ENCODE measurements around the gene GLOD5. TPM values are rescaled to one million over a fixed set of nuclear protein-coding genes. Genes with fewer than 3 reads are reported as not detected.

Gene GLOD5
- total RNA-seq, 4 donors from 2014 or later, result not detected

- Histone ChIP-seq H3K4me1 (peaks cover 0 to 14% (median 3%) of the 10 kb centered on the region in 4 donors), H3K27ac (peak within 1 kb of the TSS; percentile 91 to 97 (median 94)), H3K9me3 (no peaks in the 10 kb centered on the region), H3K27me3 (no peaks in the 10 kb centered on the region), H3K36me3 (peaks cover 0 to 18% (median 0%) of the 10 kb centered on the region in 3 donors), H3K4me3 (peak within 1 kb of the TSS; percentile 55 to 66 (median 62))
- peak in 2 of 5 experiments; percentile 4 to 20 for TF ChIP-seq CTCF (IDR thresholded peaks at IDR 0.05)
- peak; percentile 80 to 87 for TF ChIP-seq EP300 (IDR thresholded peaks at IDR 0.05)
- peak in 1 of 2 donors; percentile 44 for TF ChIP-seq POLR2A (IDR thresholded peaks at IDR 0.05)
- 1 to 53% methylated on average over 39 to 82 of the region's 89 CpGs for WGBS, 2 donors
- DNase-seq (ENCODE audit: low spot score in 2 of 2), result peak; percentile 85 to 90
These were observed 39.9 kb downstream of the GLOD5 start, which contains the start of gene HDAC6 for GRCh38 chrX:48801280-48802088. TSS of gene HDAC6 (plus strand) at chrX:48802067. CDS start at chrX:48802693, 626 bp downstream.

GRCh38 chrX:48802089-48802904, 40.8 kb downstream of the GLOD5 start:
- TF ChIP-seq EP300 (IDR thresholded peaks at IDR 0.05), result peak in 1 of 2 donors; percentile 60
- peak in 1 of 2 donors; percentile 68 for TF ChIP-seq POLR2A (IDR thresholded peaks at IDR 0.05)
- no peak for TF ChIP-seq CTCF (IDR thresholded peaks at IDR 0.05)
- peak; percentile 71 to 76 for DNase-seq (ENCODE audit: low spot score in 2 of 2)
- Histone ChIP-seq H3K27me3 (no peaks in the 10 kb centered on the region), H3K9me3 (no peaks in the 10 kb centered on the region), H3K27ac (peak overlapping the region; percentile 87 to 97 (median 92)), H3K36me3 (peaks cover 0 to 23% (median 0%) of the 10 kb centered on the region in 3 donors), H3K4me1 (peaks cover 0 to 14% (median 3%) of the 10 kb centered on the region in 4 donors), H3K4me3 (peak overlapping the region; percentile 32 to 64 (median 52))
- WGBS, 2 donors, result 5 to 48% methylated on average over 33 to 40 of the region's 40 CpGs

GRCh38 chrX:48802905-48803200, 41.3 kb downstream of the GLOD5 start:
- DNase-seq (ENCODE audit: low spot score in 2 of 2), result no peak
- Histone ChIP-seq H3K9me3 (no peaks in the 10 kb centered on the region), H3K4me3 (peak overlapping the region in 3 of 4 donors; percentile 49 to 64 (median 54)), H3K27ac (peak overlapping the region in 3 of 4 donors; percentile 87 to 97 (median 92)), H3K4me1 (peaks cover 0 to 14% (median 3%) of the 10 kb centered on the region in 4 donors), H3K27me3 (no peaks in the 10 kb centered on the region), H3K36me3 (peaks cover 0 to 24% (median 0%) of the 10 kb centered on the region in 3 donors)
- TF ChIP-seq EP300 (IDR thresholded peaks at IDR 0.05), result no peak
- no peak for TF ChIP-seq POLR2A (IDR thresholded peaks at IDR 0.05)
- no peak for TF ChIP-seq CTCF (IDR thresholded peaks at IDR 0.05)
- 35 to 65% methylated on average over 4 of the region's 4 CpGs for WGBS, 2 donors

- 78 to 100% methylated on average over 3 to 4 of the region's 4 CpGs for WGBS, 2 donors
These were observed 44.5 kb downstream of the GLOD5 start for GRCh38 chrX:48806081-48806480.

More at GRCh38 chrX:48806081-48806480, 44.5 kb downstream of the GLOD5 start:
- DNase-seq (ENCODE audit: low spot score in 2 of 2), result no peak
- no peaks in the 10 kb centered on the region for H3K27me3 ChIP-seq
- no peak overlapping the region for H3K27ac ChIP-seq
- H3K4me3 ChIP-seq, result no peak overlapping the region
- no peaks in the 10 kb centered on the region for H3K9me3 ChIP-seq
- peaks cover 0 to 36% (median 0%) of the 10 kb centered on the region in 3 donors for H3K36me3 ChIP-seq
- peaks cover 0 to 8% (median 3%) of the 10 kb centered on the region in 4 donors for H3K4me1 ChIP-seq
- TF ChIP-seq CTCF (IDR thresholded peaks at IDR 0.05) (no peak), EP300 (IDR thresholded peaks at IDR 0.05) (no peak), POLR2A (IDR thresholded peaks at IDR 0.05) (no peak)
